Right cardiac atrium (tissue), 5 donors: ENCODE results near the gene ACAP1. TPM values are rescaled to one million over a fixed set of nuclear protein-coding genes. Genes with fewer than 3 reads are reported as not detected.
A peak's percentile ranks its signal among the peaks of the same experiment; 100 is the strongest.
"Not testable (repeated sequence)": the region's sequence is repeated elsewhere in the genome, so short reads cannot be mapped to it uniquely, and the experiment has no call there.

Experiments
- ATAC-seq, 2 donors: fragments of 200-7000 bp; cut with Tn5 transposase; one replicate each; pipeline versions ENCODE4 v1.8.0 to v1.9.1; 2020; ENCODE audit warnings: moderate library complexity in 2 of 2, mild to moderate bottlenecking in 1 of 2
- DNase-seq, 3 donors: peaks; one replicate each; pipeline ENCODE4 v3.0.0-alpha.2; 2020
- H3K27ac ChIP-seq: one replicate; pipeline ENCODE4 v1.5.1; 2013; ENCODE audit warnings: mild to moderate bottlenecking, low read length, control low read depth, moderate library complexity
- H3K27me3 ChIP-seq: one replicate; pipeline ENCODE4 v1.6.1; 2013; ENCODE audit not compliant: control insufficient read depth, insufficient read depth
- H3K4me1 ChIP-seq: one replicate; pipeline ENCODE4 v1.6.1; 2013; ENCODE audit warnings: low read length; ENCODE audit not compliant: control insufficient read depth, insufficient read depth
- H3K4me3 ChIP-seq: one replicate; pipeline ENCODE4 v1.5.1; 2013; ENCODE audit warnings: low read length, control low read depth
- H3K9me3 ChIP-seq: one replicate; pipeline ENCODE4 v1.6.1; 2013; ENCODE audit warnings: low read length; ENCODE audit not compliant: control insufficient read depth
- WGBS: extraction: QIAGEN DNeasy Blood & Tissue Kit; methylation state at CpG from one replicate; pipeline ENCODE4 v1.1.7; 2013; 5-methylcytosine and 5-hydroxymethylcytosine counted together
- intact Hi-C, 4 donors: fragments of 100-400 bp; cut with DNase I; formaldehyde crosslinking; loops; one replicate each; pipeline versions ENCODE4 v1.11.0 to v1.14.0; 2022 to 2023
- polyA plus RNA-seq: library from polyadenylated mRNA; stranded (reverse); fragments of 200-250 nt; gene quantifications from one replicate; pipeline ENCODE4 v1.2.3, GENCODE V29; 2013
- total RNA-seq, 4 donors: library from RNA; stranded (reverse); fragmentation: NEBNext Ultra II Directional; extraction: Animal tissue kit (Norgen Biotek cat#: 25700); gene quantifications; one replicate each; pipeline ENCODE4 v1.2.1, GENCODE V29; 2021
- donor health status: healthy with polysubstance abuse.
- donor health status: DM: no; HTN: yes; CAD: no.
- donor health status: DM: no; HTN: no; CAD: no.
- donor health status: DM: no; HTN: yes; CAD: no; lungs with severe emphysema.
- donor health status: DM: yes; HTN: yes; CAD: no.

ACAP1 gene
- total and polyA plus RNA-seq, 5 donors, result 8.8 to 26.4 (median 19.1) TPM

- no peak overlapping the region for H3K4me3 ChIP-seq
- H3K27ac ChIP-seq, result no peak overlapping the region
- no peaks in the 10 kb centered on the region for H3K27me3 ChIP-seq
- peaks cover 8% of the 10 kb centered on the region for H3K4me1 ChIP-seq
- no peaks in the 10 kb centered on the region for H3K9me3 ChIP-seq
- intact Hi-C loops, result loop anchor here in 3 of 4 donors (5.0 to 10.0 kb wide), 4 partner anchors 79 to 229 kb away; partner anchors contain the start of genes FGF11 (in 3 of the 3), TMEM102 (in 3 of the 3), MPDU1 (in 1 of the 3) and TNFSF13 (in 1 of the 3)
- ATAC-seq, result no peak
- 69% methylated on average over 8 of the region's 8 CpGs for WGBS
- peak in 1 of 3 donors; percentile 24 for DNase-seq
Measured at GRCh38 chr17:7355573-7355972, 19.2 kb downstream of the ACAP1 start.

GRCh38 chr17:7356072-7356549 is 19.8 kb downstream of the ACAP1 start:
- intact Hi-C loops, result loop anchor here in 3 of 4 donors (5.0 to 10.0 kb wide), 4 partner anchors 79 to 229 kb away; partner anchors contain the start of genes FGF11 (in 3 of the 3), TMEM102 (in 3 of the 3), MPDU1 (in 1 of the 3) and TNFSF13 (in 1 of the 3)

DNA sequence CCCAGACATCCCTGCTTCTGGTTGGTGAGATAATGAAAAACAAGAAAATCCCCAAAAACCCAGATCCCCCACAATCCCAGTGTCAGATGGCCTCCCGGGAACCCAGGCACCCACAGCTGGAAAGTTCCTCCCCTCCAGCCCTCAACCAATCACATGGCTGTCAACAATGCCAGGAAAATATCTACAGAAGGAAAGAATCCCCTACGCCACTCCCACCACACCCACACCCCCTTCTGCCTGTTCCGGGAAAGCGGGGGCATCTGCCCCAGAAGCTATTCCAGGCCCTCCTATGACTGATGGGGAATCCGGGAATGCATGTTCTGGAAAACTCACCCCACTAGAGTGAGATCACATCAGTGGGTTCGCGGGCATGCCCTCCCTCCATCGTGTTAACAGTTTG is 20.4 kb downstream of the ACAP1 start:
- Histone ChIP-seq H3K4me3 (no peak overlapping the region), H3K27me3 (no peaks in the 10 kb centered on the region), H3K27ac (no peak overlapping the region), H3K4me1 (peaks cover 8% of the 10 kb centered on the region), H3K9me3 (no peaks in the 10 kb centered on the region)
- no peak for ATAC-seq
- DNase-seq, result peak in 1 of 3 donors; percentile 23
- WGBS, result 62% methylated on average over 8 of the region's 8 CpGs
- intact Hi-C loops, result loop anchor here in 3 of 4 donors (5.0 to 10.0 kb wide), 4 partner anchors 78 to 228 kb away; partner anchors contain the start of genes FGF11 (in 3 of the 3), TMEM102 (in 3 of the 3), MPDU1 (in 1 of the 3) and TNFSF13 (in 1 of the 3)

More at GRCh38 chr17:7356072-7356549, 19.8 kb downstream of the ACAP1 start:
- DNase-seq (peak; percentile 81 to 93 (median 92)), ATAC-seq (peak; percentile 7 to 34)
- peaks cover 8% of the 10 kb centered on the region for H3K4me1 ChIP-seq
- 13% methylated on average over 12 of the region's 12 CpGs for WGBS
- no peak overlapping the region for H3K27ac ChIP-seq
- no peak overlapping the region for H3K4me3 ChIP-seq
- no peaks in the 10 kb centered on the region for H3K27me3 ChIP-seq
- H3K9me3 ChIP-seq, result no peaks in the 10 kb centered on the region

DNA sequence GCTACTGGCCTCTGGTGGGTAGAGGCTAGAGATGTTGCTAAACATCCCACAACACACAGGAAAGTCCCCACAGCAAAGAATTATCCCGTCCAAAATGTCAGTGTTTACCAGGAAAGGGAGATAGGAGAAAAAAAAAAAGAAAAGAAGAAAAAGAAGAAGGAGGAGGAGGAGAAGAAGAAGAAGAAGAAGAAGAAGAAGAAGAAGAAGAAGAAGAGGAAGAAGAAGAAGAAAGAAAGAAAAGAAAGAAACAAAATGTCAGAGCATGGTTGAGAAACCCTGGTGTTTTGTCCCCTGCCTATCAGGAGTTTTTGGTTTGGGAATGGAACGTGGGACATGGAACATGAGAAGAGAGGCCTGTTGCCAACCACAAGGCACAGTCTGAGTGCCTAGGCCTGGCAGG is 21.1 kb downstream of the ACAP1 start:
- Histone ChIP-seq H3K9me3 (no peaks in the 10 kb centered on the region), H3K27ac (no peak overlapping the region), H3K4me1 (peaks cover 8% of the 10 kb centered on the region), H3K4me3 (no peak overlapping the region), H3K27me3 (no peaks in the 10 kb centered on the region)
- ATAC-seq (no peak), DNase-seq (no peak)
- intact Hi-C loops, result loop anchor here in 3 of 4 donors (5.0 to 10.0 kb wide), 4 partner anchors 77 to 227 kb away; partner anchors contain the start of genes FGF11 (in 3 of the 3), TMEM102 (in 3 of the 3), MPDU1 (in 1 of the 3) and TNFSF13 (in 1 of the 3)
- WGBS, result 54% methylated on average over 2 of the region's 2 CpGs

- Histone ChIP-seq H3K4me1 (no peaks in the 10 kb centered on the region), H3K4me3 (no peak overlapping the region), H3K9me3 (no peaks in the 10 kb centered on the region), H3K27ac (no peak overlapping the region), H3K27me3 (no peaks in the 10 kb centered on the region)
- ATAC-seq (no peak), DNase-seq (no peak)
- intact Hi-C loops, result loop anchor here in 1 of 4 donors (10.0 kb wide), 1 partner anchor 73 kb away; the partner anchor contains the start of genes FGF11 and TMEM102
- 64% methylated on average over 3 of the region's 3 CpGs for WGBS
Measured at GRCh38 chr17:7361906-7362305, 25.6 kb downstream of the ACAP1 start.

DNA sequence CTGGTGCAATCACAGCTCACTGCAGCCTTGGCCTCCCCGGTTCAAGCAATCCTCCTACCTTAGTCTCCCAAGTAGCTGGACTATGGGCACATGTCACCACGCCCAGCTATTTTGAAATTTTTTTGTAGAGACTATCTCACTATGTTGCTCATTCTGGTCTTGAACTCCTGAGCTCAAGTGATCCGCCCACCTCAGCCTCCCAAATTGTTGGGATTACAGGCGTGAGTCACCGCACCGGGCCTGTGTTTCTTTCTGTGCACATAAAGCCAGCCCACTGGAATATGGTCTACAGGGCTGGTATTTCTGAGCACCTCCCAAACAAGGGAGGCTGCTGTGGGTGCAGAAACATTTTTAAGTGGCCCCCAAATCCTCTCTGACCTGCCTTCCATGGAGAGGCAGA is 27.0 kb downstream of the ACAP1 start:
- no peaks in the 10 kb centered on the region for H3K4me1 ChIP-seq
- ATAC-seq (no peak), DNase-seq (peak in 1 of 3 donors; percentile 14)
- H3K9me3 ChIP-seq, result no peaks in the 10 kb centered on the region
- 94% methylated on average over 6 of the region's 6 CpGs for WGBS
- H3K27ac ChIP-seq, result no peak overlapping the region
- H3K27me3 ChIP-seq, result no peaks in the 10 kb centered on the region
- H3K4me3 ChIP-seq, result no peak overlapping the region
- intact Hi-C loops, result loop anchor here in 1 of 4 donors (10.0 kb wide), 1 partner anchor 71 kb away; the partner anchor contains the start of genes FGF11 and TMEM102

DNA sequence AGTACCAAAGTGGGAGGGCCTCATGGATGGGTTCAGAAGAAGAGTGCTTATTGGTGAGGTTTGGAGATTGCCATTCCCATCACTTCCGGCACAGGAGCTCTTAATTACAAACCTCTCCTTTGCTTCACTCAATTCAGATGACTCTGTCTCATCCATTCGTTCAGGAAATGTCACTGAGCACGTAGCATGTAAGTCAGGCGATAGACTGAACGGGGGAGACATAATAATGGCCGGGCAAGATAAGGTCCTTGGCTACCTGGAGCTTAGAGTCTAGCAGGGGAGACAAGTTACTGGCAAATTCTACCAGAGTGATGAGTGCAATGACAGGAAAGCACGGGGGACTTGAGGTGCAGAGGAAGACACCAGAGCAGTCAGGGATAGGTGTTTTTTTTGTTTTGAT is 29.6 kb downstream of the ACAP1 start:
- 82% methylated on average over 6 of the region's 7 CpGs for WGBS
- H3K4me1 ChIP-seq, H3K27ac ChIP-seq, H3K4me3 ChIP-seq, H3K9me3 ChIP-seq, H3K27me3 ChIP-seq, DNase-seq, ATAC-seq: not testable (repeated sequence)
- intact Hi-C loops, result loop anchor here in 1 of 4 donors (10.0 kb wide), 1 partner anchor 69 kb away; the partner anchor contains the start of genes FGF11 and TMEM102

DNA sequence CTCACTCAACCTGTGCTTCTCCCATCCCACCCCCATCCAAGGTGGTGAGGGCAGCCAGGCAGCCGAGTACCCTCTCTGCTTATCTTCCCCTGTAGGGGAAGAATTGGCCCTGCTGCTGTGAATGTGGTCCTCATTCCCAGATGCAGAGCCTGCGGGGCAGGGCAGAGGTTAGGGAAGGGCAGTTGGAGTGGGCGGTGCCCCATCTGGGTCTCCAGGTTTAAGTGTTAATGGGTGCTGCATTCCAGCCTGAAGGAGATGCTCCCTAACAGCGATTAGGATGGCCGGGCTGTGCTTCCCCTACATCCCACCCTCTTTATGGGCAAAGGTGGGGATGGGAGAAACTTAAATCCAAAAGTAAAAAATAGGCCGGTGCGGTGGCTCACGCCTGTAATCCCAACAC is 30.8 kb downstream of the ACAP1 start:
- whole genome bisulfite sequencing, result 77% methylated on average over 8 of the region's 8 CpGs
- peak in 1 of 3 donors; percentile 31 for DNase-seq
- intact Hi-C loops, result loop anchor here in 1 of 4 donors (10.0 kb wide), 1 partner anchor 68 kb away; the partner anchor contains the start of genes FGF11 and TMEM102
- H3K27ac ChIP-seq, result no peak overlapping the region
- ATAC-seq, result peak in 1 of 2 donors; percentile 13
- no peaks in the 10 kb centered on the region for H3K27me3 ChIP-seq
- H3K9me3 ChIP-seq, result no peaks in the 10 kb centered on the region
- H3K4me1 ChIP-seq, result no peaks in the 10 kb centered on the region
- H3K4me3 ChIP-seq, result no peak overlapping the region

DNA sequence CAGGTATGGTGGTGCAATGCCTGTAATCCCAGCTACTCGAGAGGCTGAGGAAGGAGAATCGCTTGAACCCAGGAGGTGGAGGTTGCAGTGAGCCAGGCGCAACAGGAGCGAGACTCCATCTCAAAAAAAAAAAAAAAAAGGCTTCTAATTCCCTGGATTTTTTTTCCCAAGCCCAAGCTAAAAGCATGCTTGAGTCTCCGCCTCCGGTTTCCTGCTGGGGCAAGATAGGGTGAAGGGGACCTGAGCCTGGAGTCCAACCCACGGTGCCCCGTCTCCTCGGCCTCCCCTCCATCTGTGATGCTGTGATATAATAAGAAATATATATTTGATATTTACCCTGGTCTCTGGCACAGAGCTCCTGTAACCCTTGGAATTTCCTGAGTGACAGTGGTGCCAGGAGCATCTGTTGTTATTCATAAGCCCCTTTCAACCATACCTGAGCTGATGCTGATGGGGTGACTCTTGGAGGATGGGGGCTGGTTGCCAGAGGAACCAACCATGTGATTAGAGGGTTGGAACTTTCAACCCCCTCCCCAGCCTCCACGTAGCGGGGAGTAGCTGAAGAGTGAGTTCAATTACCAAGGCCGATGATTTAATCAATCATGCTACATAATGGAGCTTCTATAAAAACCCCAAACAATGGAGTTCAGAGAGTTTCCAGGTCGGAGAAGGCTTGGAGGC is 31.7 kb downstream of the ACAP1 start:
- Histone ChIP-seq H3K4me3 (no peak overlapping the region), H3K27me3 (no peaks in the 10 kb centered on the region), H3K4me1 (no peaks in the 10 kb centered on the region), H3K9me3 (no peaks in the 10 kb centered on the region), H3K27ac (no peak overlapping the region)
- WGBS, result 60% methylated on average over 13 of the region's 13 CpGs
- ATAC-seq, result no peak
- peak in 1 of 3 donors; percentile 5 for DNase-seq
- intact Hi-C loops, result loop anchor here in 1 of 4 donors (10.0 kb wide), 1 partner anchor 67 kb away; the partner anchor contains the start of genes FGF11 and TMEM102

- not testable (repeated sequence) for H3K27ac ChIP-seq, H3K4me3 ChIP-seq, H3K27me3 ChIP-seq, ATAC-seq, H3K9me3 ChIP-seq, H3K4me1 ChIP-seq
- DNase-seq, result peak in 1 of 3 donors; percentile 7
- WGBS, result 77% methylated on average over 5 of the region's 5 CpGs
- intact Hi-C loops, result loop anchor here in 1 of 4 donors (10.0 kb wide), 1 partner anchor 66 kb away; the partner anchor contains the start of genes FGF11 and TMEM102
Measured at GRCh38 chr17:7368599-7368994, 32.3 kb downstream of the ACAP1 start.
